Activated CD8-positive, alpha-beta memory T cell treated with anti-CD3 and anti-CD28 coated beads, Interleukin-2, amount 10 ng/mL, durations not matched to agents 7 days and 5 days (primary cell): ENCODE data around the gene MYF5. TPM values are rescaled to one million over a fixed set of nuclear protein-coding genes. Genes with fewer than 3 reads are reported as not detected.

Experiments
- ATAC-seq: fragments of 150-1000 bp; cut with Tn5 transposase; one replicate; pipeline ENCODE4 v1.10.0; 2021; ENCODE audit warnings: moderate library complexity
- CTCF ChIA-PET: fragments of 350-600 bp; sonication (Branson Sonifier 250); formaldehyde crosslinking; loops from one replicate; lab custom pipeline; 2021; ENCODE audit warnings: antibody characterized with exemption; lab: Charles Lee
- DNase-seq: peaks from one replicate; pipeline ENCODE4 v3.0.0-alpha.2; 2020
- H3K27ac Mint-ChIP-seq: one replicate; pipeline ENCODE4 v1.8.0; 2021; ENCODE audit warnings: mild to moderate bottlenecking, mixed read lengths
- H3K27me3 Mint-ChIP-seq: one replicate; pipeline ENCODE4 v1.8.0; 2021; ENCODE audit warnings: mixed read lengths
- H3K36me3 Mint-ChIP-seq: one replicate; pipeline ENCODE4 v1.8.0; 2021; ENCODE audit warnings: mild to moderate bottlenecking, mixed read lengths
- H3K4me1 Mint-ChIP-seq: one replicate; pipeline ENCODE4 v1.8.0; 2021; ENCODE audit warnings: mixed read lengths
- H3K4me3 Mint-ChIP-seq: one replicate; pipeline ENCODE4 v1.8.0; 2021; ENCODE audit warnings: mild to moderate bottlenecking, moderate library complexity, mixed read lengths
- H3K9me3 Mint-ChIP-seq: one replicate; pipeline ENCODE4 v1.8.0; 2022; ENCODE audit warnings: low read depth, mixed read lengths
- total RNA-seq, 2 experiments: library from RNA; stranded (reverse); gene quantifications; one replicate each; pipeline ENCODE4 v1.2.3, GENCODE V29; 2021

Gene MYF5
- total RNA-seq, 2 experiments from 2014 or later, result not detected

DNA sequence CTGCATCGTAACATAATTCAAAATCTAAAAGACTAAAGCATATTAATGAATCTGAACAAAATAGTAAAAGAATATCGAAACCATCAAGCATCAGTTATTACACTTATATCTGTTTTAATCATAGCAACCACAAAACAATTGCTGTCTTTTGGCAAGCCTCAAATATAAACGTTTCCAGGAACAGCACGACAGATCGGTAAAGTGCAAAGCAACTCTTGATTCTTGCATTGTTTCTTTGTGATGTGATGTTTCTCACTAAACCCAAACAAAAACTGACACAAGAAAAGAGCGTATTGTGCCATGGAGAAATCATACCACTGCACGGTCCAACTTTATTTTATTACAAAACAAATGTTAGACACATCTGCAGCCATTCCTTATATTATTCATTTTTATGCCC is 18.5 kb upstream of the MYF5 start:
- Mint-ChIP-seq H3K27ac (no peak overlapping the region), H3K27me3 (no peaks in the 10 kb centered on the region), H3K9me3 (no peaks in the 10 kb centered on the region), H3K36me3 (no peaks in the 10 kb centered on the region), H3K4me3 (no peak overlapping the region), H3K4me1 (no peaks in the 10 kb centered on the region)
- ATAC-seq, result no peak
- CTCF ChIA-PET, result no interaction called here
- no peak for DNase-seq

DNA sequence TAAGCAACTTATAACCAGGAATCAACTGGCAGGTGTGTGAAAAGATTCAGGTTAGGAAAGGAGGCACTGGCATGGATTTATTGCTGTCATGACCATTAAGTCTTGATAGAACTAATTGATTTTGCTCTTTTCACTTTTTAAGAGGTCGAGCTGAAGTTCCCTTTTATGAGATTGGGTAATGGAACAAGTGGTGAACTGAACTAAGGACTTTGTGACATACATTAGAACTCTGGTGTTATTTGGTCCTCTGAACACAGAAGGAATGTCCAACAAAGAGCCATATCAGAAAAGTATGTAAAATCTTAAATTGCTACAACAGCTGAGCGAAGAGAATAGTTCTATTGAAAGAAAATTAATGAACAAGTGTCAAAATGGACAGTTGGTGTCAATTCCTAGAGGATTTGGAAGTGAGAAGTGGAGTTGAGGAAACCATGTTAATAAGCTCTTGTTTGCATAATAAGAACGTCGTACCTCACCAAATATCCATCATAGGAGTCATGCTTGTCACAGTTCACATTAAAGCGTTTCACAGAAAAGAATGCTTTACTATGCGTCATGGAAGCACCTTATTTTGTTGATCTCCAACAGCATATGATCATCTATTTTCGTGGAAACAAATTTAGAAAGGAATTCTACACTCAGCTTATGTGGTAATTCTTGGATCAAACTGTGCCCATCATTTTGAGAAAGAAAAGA is 17.7 kb upstream of the MYF5 start:
- ATAC-seq (no peak), DNase-seq (no peak)
- H3K4me1 Mint-ChIP-seq, result no peaks in the 10 kb centered on the region
- H3K4me3 Mint-ChIP-seq, result no peak overlapping the region
- CTCF ChIA-PET, result no interaction called here
- no peaks in the 10 kb centered on the region for H3K9me3 Mint-ChIP-seq
- no peaks in the 10 kb centered on the region for H3K36me3 Mint-ChIP-seq
- H3K27me3 Mint-ChIP-seq, result no peaks in the 10 kb centered on the region
- no peak overlapping the region for H3K27ac Mint-ChIP-seq

- Mint-ChIP-seq H3K4me1 (no peaks in the 10 kb centered on the region), H3K27ac (no peak overlapping the region), H3K9me3 (no peaks in the 10 kb centered on the region), H3K4me3 (no peak overlapping the region), H3K36me3 (no peaks in the 10 kb centered on the region), H3K27me3 (no peaks in the 10 kb centered on the region)
- ATAC-seq (no peak), DNase-seq (no peak)
- CTCF ChIA-PET, result no interaction called here
These were observed 16.4 kb upstream of the MYF5 start for GRCh38 chr12:80700327-80700726.

GRCh38 chr12:80701388-80701787 is 15.3 kb upstream of the MYF5 start:
- H3K4me1 Mint-ChIP-seq, result no peaks in the 10 kb centered on the region
- CTCF ChIA-PET, result no interaction called here
- H3K36me3 Mint-ChIP-seq, result no peaks in the 10 kb centered on the region
- ATAC-seq (no peak), DNase-seq (no peak)
- no peaks in the 10 kb centered on the region for H3K27me3 Mint-ChIP-seq
- no peak overlapping the region for H3K4me3 Mint-ChIP-seq
- H3K9me3 Mint-ChIP-seq, result no peaks in the 10 kb centered on the region
- no peak overlapping the region for H3K27ac Mint-ChIP-seq

DNA sequence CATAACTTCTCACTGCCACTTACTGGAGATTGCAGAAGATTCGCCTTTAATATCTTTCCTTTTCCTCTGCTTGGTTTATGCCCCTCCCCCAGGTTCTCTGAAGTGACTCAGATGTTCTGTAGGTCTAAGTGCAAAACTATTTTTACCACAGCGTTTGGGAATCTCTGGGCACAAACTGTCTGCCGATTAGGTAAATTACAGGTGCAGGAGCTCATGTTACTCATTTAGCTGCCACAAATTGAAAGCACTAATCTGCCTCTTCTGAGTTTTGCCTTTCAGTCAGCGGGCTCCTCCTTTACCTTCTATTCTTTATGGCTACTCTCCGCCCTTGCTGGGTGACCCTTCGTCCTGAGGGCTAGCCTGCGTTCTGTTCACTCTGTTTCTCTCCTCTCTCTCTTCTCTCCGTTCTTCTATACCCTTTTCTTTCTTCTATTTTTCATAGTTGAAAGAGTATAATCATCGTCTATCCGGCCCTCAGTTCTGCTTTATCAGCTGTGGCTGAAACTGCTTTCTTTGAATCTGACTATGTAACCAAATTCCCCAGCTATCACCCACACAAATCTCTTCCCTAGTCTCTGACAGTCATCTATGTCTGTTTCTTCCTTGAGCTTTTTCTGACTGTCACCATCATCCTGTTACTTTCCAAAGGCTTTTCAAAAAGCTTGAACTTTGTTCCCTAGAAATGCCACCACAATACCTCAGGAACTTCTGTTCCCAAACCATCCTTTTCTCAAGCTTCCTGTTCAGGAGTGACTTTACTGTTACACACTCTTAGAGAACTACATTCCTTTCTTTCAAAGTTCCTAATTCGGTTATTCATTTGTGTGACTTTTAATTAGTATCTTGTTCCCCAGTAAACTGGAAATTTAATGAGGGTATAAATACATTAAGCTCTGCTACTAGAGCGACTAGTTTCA is 13.6 kb upstream of the MYF5 start:
- CTCF ChIA-PET, result no interaction called here
- Mint-ChIP-seq H3K4me3 (no peak overlapping the region), H3K27me3 (peaks cover 11% of the 10 kb centered on the region), H3K27ac (no peak overlapping the region), H3K9me3 (no peaks in the 10 kb centered on the region), H3K4me1 (no peaks in the 10 kb centered on the region), H3K36me3 (no peaks in the 10 kb centered on the region)
- no peak for ATAC-seq
- no peak for DNase-seq

DNA sequence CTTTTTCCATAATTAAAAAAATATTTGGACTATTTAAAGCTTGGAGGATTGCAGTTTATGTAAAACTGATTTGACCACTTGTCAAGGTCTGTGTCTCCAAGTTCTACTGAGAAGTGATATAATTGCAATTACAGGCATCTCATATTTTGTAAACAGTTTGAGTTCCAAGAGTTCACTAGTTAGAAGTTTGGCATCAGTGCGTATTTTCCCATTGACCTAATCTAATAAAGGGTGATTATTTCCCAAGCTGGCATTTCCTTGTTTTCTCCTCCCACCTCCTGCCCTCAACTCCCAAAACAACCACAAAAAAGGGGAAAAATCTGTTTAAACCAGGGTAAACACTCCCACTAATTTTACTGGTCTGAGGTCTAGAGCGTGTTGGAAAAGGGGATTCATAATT is 12.3 kb upstream of the MYF5 start:
- Mint-ChIP-seq H3K9me3 (no peaks in the 10 kb centered on the region), H3K27ac (no peak overlapping the region), H3K4me1 (peaks cover 5% of the 10 kb centered on the region), H3K4me3 (no peak overlapping the region), H3K27me3 (peaks cover 23% of the 10 kb centered on the region), H3K36me3 (no peaks in the 10 kb centered on the region)
- no peak for DNase-seq
- CTCF ChIA-PET, result no interaction called here
- ATAC-seq, result no peak

DNA sequence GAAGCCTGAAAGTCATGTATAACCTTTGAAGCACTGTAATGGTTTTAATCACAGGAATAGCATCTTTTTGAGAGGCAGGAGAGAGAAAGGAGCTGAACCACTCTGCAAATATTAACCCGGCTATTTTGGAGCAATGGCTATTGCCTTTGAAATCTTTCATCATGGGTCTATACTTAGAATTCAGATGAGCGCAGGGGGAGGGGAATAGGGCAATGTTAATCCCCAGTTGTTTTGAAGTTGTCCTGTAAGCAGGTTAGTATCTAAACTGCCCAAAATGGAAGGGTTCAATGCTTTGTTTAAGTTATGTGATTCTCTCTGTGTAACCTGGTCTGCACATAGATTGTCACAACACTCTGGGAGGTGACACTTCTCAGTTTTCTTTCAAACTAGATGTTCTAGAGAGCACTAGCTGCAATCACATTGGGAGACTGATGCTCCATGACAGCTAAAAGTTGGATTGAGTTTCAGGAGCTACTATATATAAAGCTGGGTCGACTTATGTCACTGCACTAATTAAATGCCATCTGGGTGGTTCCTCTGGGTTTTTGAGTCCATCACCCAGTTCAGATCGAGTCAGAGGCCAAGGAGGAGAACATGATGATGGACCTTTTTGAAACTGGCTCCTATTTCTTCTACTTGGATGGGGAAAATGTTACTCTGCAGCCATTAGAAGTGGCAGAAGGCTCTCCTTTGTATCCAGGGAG is 9.4 kb upstream of the MYF5 start, which contains the start of gene MYF6:
TSS of gene MYF6 (plus strand) at position 509 of the 704 bp plus-strand sequence. CDS start at position 595, 86 bp downstream.
- ATAC-seq (no peak), DNase-seq (no peak)
- CTCF ChIA-PET, result no interaction called here
- peaks cover 5% of the 10 kb centered on the region for H3K4me1 Mint-ChIP-seq
- peaks cover 29% of the 10 kb centered on the region for H3K27me3 Mint-ChIP-seq
- no peak within 1 kb of the TSS for H3K27ac Mint-ChIP-seq
- H3K4me3 Mint-ChIP-seq, result no peak within 1 kb of the TSS
- H3K36me3 Mint-ChIP-seq, result no peaks in the 10 kb centered on the region
- no peaks in the 10 kb centered on the region for H3K9me3 Mint-ChIP-seq

DNA sequence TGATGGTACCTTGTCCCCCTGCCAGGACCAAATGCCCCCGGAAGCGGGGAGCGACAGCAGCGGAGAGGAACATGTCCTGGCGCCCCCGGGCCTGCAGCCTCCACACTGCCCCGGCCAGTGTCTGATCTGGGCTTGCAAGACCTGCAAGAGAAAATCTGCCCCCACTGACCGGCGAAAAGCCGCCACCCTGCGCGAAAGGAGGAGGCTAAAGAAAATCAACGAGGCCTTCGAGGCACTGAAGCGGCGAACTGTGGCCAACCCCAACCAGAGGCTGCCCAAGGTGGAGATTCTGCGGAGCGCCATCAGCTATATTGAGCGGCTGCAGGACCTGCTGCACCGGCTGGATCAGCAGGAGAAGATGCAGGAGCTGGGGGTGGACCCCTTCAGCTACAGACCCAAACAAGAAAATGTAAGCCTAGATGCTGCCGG is 8.9 kb upstream of the MYF5 start:
- Mint-ChIP-seq H3K4me3 (no peak overlapping the region), H3K27me3 (peaks cover 33% of the 10 kb centered on the region), H3K27ac (no peak overlapping the region), H3K9me3 (no peaks in the 10 kb centered on the region), H3K36me3 (no peaks in the 10 kb centered on the region), H3K4me1 (peaks cover 5% of the 10 kb centered on the region)
- ATAC-seq (no peak), DNase-seq (no peak)
- CTCF ChIA-PET, result no interaction called here

- H3K9me3 Mint-ChIP-seq, result no peaks in the 10 kb centered on the region
- peaks cover 37% of the 10 kb centered on the region for H3K27me3 Mint-ChIP-seq
- H3K27ac Mint-ChIP-seq, result peak overlapping the region; percentile 17
- no peak overlapping the region for H3K4me3 Mint-ChIP-seq
- H3K36me3 Mint-ChIP-seq, result no peaks in the 10 kb centered on the region
- CTCF ChIA-PET, result no interaction called here
- DNase-seq, result no peak
- H3K4me1 Mint-ChIP-seq, result peaks cover 5% of the 10 kb centered on the region
- ATAC-seq, result no peak
These were observed 8.3 kb upstream of the MYF5 start for GRCh38 chr12:80708259-80708974.

GRCh38 chr12:80708975-80709328 is 7.8 kb upstream of the MYF5 start:
- no peak for ATAC-seq
- H3K36me3 Mint-ChIP-seq, result no peaks in the 10 kb centered on the region
- CTCF ChIA-PET, result no interaction called here

GRCh38 chr12:80709811-80710726 is 6.6 kb upstream of the MYF5 start:
- peaks cover 52% of the 10 kb centered on the region for H3K27me3 Mint-ChIP-seq
- DNase-seq (no peak), ATAC-seq (no peak)
- peaks cover 2% of the 10 kb centered on the region for H3K36me3 Mint-ChIP-seq
- no peaks in the 10 kb centered on the region for H3K9me3 Mint-ChIP-seq
- H3K4me3 Mint-ChIP-seq, result no peak overlapping the region
- H3K4me1 Mint-ChIP-seq, result peaks cover 5% of the 10 kb centered on the region
- no peak overlapping the region for H3K27ac Mint-ChIP-seq
- CTCF ChIA-PET, result no interaction called here

More at GRCh38 chr12:80708975-80709328, 7.8 kb upstream of the MYF5 start:
- Mint-ChIP-seq H3K4me3 (no peak overlapping the region), H3K27me3 (peaks cover 42% of the 10 kb centered on the region), H3K27ac (no peak overlapping the region), H3K4me1 (peaks cover 5% of the 10 kb centered on the region), H3K9me3 (no peaks in the 10 kb centered on the region)
- DNase-seq, result no peak

DNA sequence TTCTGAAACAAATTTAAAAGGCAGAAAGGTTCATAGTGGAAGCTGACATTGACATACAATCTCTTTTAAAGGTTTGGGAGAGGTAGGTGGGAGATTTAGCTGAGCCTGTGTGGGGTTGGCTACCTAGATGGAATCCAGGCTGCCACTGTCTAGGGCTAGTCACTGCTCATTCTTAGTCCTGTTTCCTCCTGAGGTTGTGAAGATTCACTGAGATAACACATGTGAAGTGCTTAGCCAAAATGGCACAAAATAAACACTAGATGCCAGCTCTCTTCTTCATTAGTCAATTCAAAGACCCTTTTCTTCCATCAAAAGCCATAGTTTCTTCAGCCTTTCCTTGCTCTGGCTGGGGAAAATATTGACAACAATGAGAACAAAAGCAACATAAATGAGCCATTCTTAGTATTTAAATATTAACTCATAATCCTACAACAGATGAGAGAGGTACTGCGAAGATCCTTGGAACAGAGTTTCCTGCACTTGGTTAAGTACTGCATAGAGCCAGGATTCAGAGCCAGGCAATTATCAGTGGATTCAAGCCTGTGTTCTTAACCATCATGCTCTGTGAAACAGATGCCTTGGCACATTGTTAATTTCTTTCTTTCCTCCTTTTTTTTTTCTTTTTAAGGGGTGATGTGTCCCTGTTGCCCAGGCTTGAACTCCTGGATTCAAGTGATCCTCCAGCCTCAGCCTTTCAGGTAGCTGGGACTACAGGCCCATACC is 5.8 kb upstream of the MYF5 start:
- Mint-ChIP-seq H3K27ac (no peak overlapping the region), H3K4me3 (no peak overlapping the region), H3K36me3 (peaks cover 2% of the 10 kb centered on the region), H3K4me1 (peaks cover 5% of the 10 kb centered on the region), H3K9me3 (no peaks in the 10 kb centered on the region), H3K27me3 (peaks cover 56% of the 10 kb centered on the region)
- DNase-seq, result no peak
- ATAC-seq, result no peak
- CTCF ChIA-PET, result no interaction called here
